Mesenchymal stem cell (in vitro differentiated cells and primary cell): ENCODE results near the gene COL23A1.

Experiments used
- DNase-seq: peaks from one replicate; pipeline ENCODE4 v3.0.0-alpha.2; 2013
- H2AFZ ChIP-seq: one replicate; pipeline ENCODE4 v1.6.1; 2013; ENCODE audit warnings: low read depth, mild to moderate bottlenecking, control low read depth, inconsistent platforms, low read length, moderate library complexity
- H2AK5ac ChIP-seq: 2 replicates; pipeline ENCODE4 v1.6.1; 2013; ENCODE audit warnings: low read length, moderate library complexity, mild to moderate bottlenecking, inconsistent platforms; ENCODE audit not compliant: severe bottlenecking
- H2BK120ac ChIP-seq: one replicate; pipeline ENCODE4 v1.6.1; 2013; ENCODE audit warnings: low read depth, mild to moderate bottlenecking, inconsistent platforms, low read length, moderate library complexity
- H2BK12ac ChIP-seq, 2 experiments: one replicate each; pipeline ENCODE4 v1.6.1; 2013; ENCODE audit warnings: inconsistent platforms in 2 of 2, low read length in 2 of 2, mild to moderate bottlenecking in 2 of 2, moderate library complexity in 2 of 2, control low read depth in 1 of 2
- H2BK15ac ChIP-seq: one replicate; pipeline ENCODE4 v1.6.1; 2013; ENCODE audit warnings: mild to moderate bottlenecking, low read depth, inconsistent platforms; ENCODE audit not compliant: poor library complexity, severe bottlenecking
- H2BK5ac ChIP-seq: 2 replicates; pipeline ENCODE4 v1.6.1; 2013; ENCODE audit warnings: low read depth, mild to moderate bottlenecking, low read length, control low read depth, inconsistent platforms; ENCODE audit not compliant: poor library complexity, severe bottlenecking
- H3K14ac ChIP-seq, 2 experiments: one replicate each; pipeline ENCODE4 v1.6.1; 2013; ENCODE audit warnings: inconsistent platforms in 2 of 2, low read length in 2 of 2, control low read depth in 1 of 2, mild to moderate bottlenecking in 1 of 2, moderate library complexity in 1 of 2
- H3K18ac ChIP-seq, 2 experiments: one replicate each; pipeline ENCODE4 v1.6.1; 2013; ENCODE audit warnings: inconsistent platforms in 2 of 2, low read length in 2 of 2, control low read depth in 1 of 2, low read depth in 1 of 2, mild to moderate bottlenecking in 1 of 2
- H3K23ac ChIP-seq, 2 experiments: one replicate each; pipeline ENCODE4 v1.6.1; 2013; ENCODE audit warnings: inconsistent platforms in 2 of 2, low read length in 2 of 2, mild to moderate bottlenecking in 2 of 2, moderate library complexity in 2 of 2, control low read depth in 1 of 2
- H3K27ac ChIP-seq: 2 replicates; pipeline ENCODE4 v1.5.1; 2013; ENCODE audit warnings: mild to moderate bottlenecking, moderate library complexity, low read length, control low read depth, inconsistent platforms; ENCODE audit not compliant: poor library complexity, severe bottlenecking
- H3K27me3 ChIP-seq, 2 experiments: 2 replicates each; pipeline versions ENCODE4 v1.6.1 to v1.7.0; 2013; ENCODE audit warnings: low read length in 2 of 2, mild to moderate bottlenecking in 2 of 2, moderate library complexity in 2 of 2, control low read depth in 1 of 2, inconsistent platforms in 1 of 2; ENCODE audit not compliant: control insufficient read depth in 1 of 2, insufficient read depth in 1 of 2
- H3K36me3 ChIP-seq, 2 experiments: 2 replicates each; pipeline versions ENCODE4 v1.6.1 to v1.7.0; 2013; ENCODE audit warnings: low read length in 2 of 2, control low read depth in 1 of 2, inconsistent platforms in 1 of 2, low read depth in 1 of 2, mild to moderate bottlenecking in 1 of 2; ENCODE audit not compliant: insufficient read depth in 2 of 2, control insufficient read depth in 1 of 2
- H3K4ac ChIP-seq, 2 experiments: one replicate each; pipeline ENCODE4 v1.6.1; 2013; ENCODE audit warnings: inconsistent platforms in 2 of 2, low read length in 2 of 2, mild to moderate bottlenecking in 2 of 2, moderate library complexity in 2 of 2, control low read depth in 1 of 2, low read depth in 1 of 2
- H3K4me1 ChIP-seq: 2 replicates; pipeline ENCODE4 v1.6.1; 2013; ENCODE audit warnings: low read depth, low read length, control low read depth; ENCODE audit not compliant: control insufficient read depth, insufficient read depth
- H3K4me2 ChIP-seq: 2 replicates; pipeline ENCODE4 v1.6.1; 2013; ENCODE audit warnings: low read length, mild to moderate bottlenecking, inconsistent platforms; ENCODE audit not compliant: poor library complexity, severe bottlenecking
- H3K4me3 ChIP-seq, 2 experiments: 2 replicates each; pipeline versions ENCODE4 v1.5.1 to v1.7.0; 2013; ENCODE audit warnings: low read length in 2 of 2, mild to moderate bottlenecking in 2 of 2, control low read depth in 1 of 2, low read depth in 1 of 2; ENCODE audit not compliant: insufficient read depth in 1 of 2
- H3K79me1 ChIP-seq: replicated peaks from 2 replicates; pipeline ENCODE4 v1.6.1; 2013; ENCODE audit warnings: mild to moderate bottlenecking, control low read depth, low read length, inconsistent platforms; ENCODE audit not compliant: poor library complexity, severe bottlenecking
- H3K9ac ChIP-seq: 2 replicates; pipeline ENCODE4 v1.7.0; 2013; ENCODE audit warnings: mild to moderate bottlenecking, low read length, moderate library complexity
- H3K9me3 ChIP-seq: 2 replicates; pipeline ENCODE4 v1.7.0; 2013; ENCODE audit warnings: mild to moderate bottlenecking, low read length; ENCODE audit not compliant: control insufficient read depth
- H4K8ac ChIP-seq: one replicate; pipeline ENCODE4 v1.6.1; 2013; ENCODE audit warnings: inconsistent platforms, mild to moderate bottlenecking, low read length, moderate library complexity
- H4K91ac ChIP-seq: one replicate; pipeline ENCODE4 v1.6.1; 2013; ENCODE audit warnings: mild to moderate bottlenecking, low read length, inconsistent platforms
- WGBS: methylation state at CpG from one replicate; pipeline ENCODE4 v1.1.7; 2013; ENCODE audit warnings: mixed read lengths; 5-methylcytosine and 5-hydroxymethylcytosine counted together

The COL23A1 gene

DNA sequence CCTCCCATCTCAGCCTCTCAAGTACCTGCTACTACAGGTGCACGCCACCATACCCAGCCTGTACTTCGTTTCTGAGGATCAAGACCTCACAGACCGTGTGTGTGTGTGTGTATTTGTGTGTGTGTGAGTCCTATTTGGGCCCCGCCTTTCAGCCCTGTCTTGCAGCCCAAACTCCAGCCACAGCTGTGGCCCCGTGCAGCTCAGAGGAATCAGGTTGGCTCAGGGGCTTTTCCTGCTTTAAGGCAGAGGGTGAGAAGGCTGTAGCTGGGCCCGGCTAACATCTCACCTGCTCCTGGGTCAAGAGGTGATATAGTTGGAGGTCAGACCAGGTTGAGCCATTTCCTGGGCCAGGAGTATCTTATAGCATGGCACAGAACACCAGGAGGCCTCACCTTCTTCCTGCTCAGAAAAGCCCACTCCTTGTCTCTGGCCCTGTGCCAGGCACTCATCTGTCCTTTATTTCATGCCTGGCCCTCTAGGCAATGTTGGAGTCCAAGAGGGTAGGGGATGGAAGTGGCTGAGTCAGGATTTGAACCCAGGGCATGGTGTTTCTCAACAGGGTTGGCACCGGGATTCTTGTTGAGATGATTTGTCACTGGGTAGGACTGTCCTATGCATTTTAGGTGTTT, 356.0 kb downstream of the COL23A1 start:
- Histone ChIP-seq H4K8ac (no peak overlapping the region), H3K79me1 (peaks cover 12% of the 10 kb centered on the region), H3K4me1 (peaks cover 25% of the 10 kb centered on the region), H2BK15ac (no peak overlapping the region), H3K9me3 (no peaks in the 10 kb centered on the region), H3K23ac (no peak overlapping the region), H3K18ac (no peak overlapping the region), H2BK5ac (no peak overlapping the region), H2AFZ (peak overlapping the region; percentile 30), H2BK12ac (no peak overlapping the region), H3K9ac (peak overlapping the region; percentile 40), H2AK5ac (no peak overlapping the region), H3K14ac (no peak overlapping the region), H3K4me3 (no peak overlapping the region), H2BK120ac (no peak overlapping the region), H3K4ac (no peak overlapping the region), H3K27ac (no peak overlapping the region), H4K91ac (no peak overlapping the region), H3K4me2 (no peak overlapping the region), H3K36me3 (peaks cover 13 to 15% of the 10 kb centered on the region in 2 experiments), H3K27me3 (no peaks in the 10 kb centered on the region)
- WGBS, result 100% methylated on average over 6 of the region's 7 CpGs
- no peak for DNase-seq

DNA sequence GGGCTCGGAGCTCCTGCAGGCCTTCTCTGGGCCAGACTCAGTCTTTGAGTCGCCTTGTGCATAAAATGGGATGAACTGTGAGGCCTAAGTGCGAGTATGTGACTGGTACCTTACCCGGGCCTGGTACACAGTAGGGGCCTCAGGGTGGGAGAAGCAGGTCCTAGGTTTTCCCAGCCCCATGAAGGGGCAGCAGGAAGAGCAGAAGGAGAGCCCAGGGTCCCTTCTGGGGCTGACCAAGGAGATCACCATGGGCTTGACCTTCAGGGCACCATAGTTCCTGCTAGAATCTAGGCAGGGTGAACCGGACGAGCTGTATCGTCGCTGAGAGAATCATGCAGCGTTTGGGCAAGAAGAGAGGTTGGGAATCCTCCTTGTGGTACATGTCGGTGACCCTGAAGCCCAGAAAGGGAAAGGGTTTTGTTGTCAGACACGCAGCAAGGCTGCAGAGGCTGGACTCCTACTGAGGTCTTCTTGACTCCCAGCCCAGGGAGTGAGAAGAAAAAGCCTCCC, 357.2 kb downstream of the COL23A1 start:
- Histone ChIP-seq H3K27ac (peak overlapping the region; percentile 75), H2BK5ac (no peak overlapping the region), H3K36me3 (peaks cover 25 to 27% of the 10 kb centered on the region in 2 experiments), H3K18ac (peak overlapping the region; percentile 93 to 94), H3K4me3 (peak overlapping the region; percentile 66 to 89), H3K23ac (no peak overlapping the region), H3K4me2 (peak overlapping the region; percentile 61), H3K27me3 (no peaks in the 10 kb centered on the region), H3K14ac (no peak overlapping the region), H4K91ac (peak overlapping the region; percentile 83), H2AK5ac (peak overlapping the region; percentile 5), H2BK12ac (no peak overlapping the region), H3K4me1 (peaks cover 22% of the 10 kb centered on the region), H3K9ac (peak overlapping the region; percentile 95), H2AFZ (peak overlapping the region; percentile 72), H4K8ac (peak overlapping the region; percentile 85), H2BK15ac (peak overlapping the region; percentile 62), H2BK120ac (peak overlapping the region; percentile 56), H3K79me1 (peaks cover 21% of the 10 kb centered on the region), H3K9me3 (no peaks in the 10 kb centered on the region), H3K4ac (peak overlapping the region; percentile 81 to 92)
- WGBS, result 70% methylated on average over 11 of the region's 11 CpGs
- DNase-seq, result no peak

DNA sequence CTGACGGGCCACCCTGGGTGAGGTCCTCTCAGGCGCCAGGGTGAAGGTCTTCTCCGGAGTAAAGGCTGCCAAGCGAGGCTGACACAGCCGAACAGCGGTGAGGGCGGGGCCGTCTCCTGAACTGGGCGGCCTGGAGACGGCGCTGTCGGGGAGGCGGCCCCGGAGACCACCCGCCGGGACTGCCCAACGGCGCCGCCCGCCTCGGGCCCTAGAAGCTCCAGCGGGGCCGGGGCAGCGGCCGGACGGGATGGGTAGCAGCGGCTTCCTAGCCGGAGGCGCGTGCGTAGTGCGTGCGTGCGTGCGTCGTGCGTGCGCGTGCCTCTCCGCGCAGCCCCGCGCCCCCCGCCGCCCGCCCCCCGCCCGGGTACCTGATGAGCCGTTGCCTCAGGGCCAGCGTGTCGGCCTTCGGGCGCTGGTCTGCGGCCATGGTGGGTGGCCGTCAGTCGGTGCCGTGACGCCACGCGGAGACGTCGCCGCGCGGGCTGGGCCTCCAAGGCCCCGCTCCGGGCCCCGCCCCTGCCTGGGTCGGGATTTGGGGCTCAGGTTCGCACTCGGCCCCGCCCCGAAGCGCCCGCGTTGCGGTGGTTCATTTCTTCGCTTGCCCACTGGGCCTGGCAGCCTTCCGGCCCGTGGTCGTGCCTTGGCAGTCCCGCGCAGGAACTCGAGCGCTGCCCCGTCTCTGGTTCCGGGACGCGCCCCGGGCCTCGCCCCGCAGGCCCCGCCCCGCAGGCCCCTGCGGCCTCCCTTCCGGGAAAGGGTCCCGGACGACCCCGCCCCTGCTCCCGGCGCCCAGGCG, 357.9 kb downstream of the COL23A1 start, which contains the start of gene PHYKPL:
PHYKPL (minus strand) TSS at position 679 of the 796 bp plus-strand sequence; CDS start at position 427, 252 bp downstream.
- Histone ChIP-seq H3K9me3 (peaks cover 4% of the 10 kb centered on the region), H3K18ac (peak within 1 kb of the TSS; percentile 93 to 94), H3K79me1 (peaks cover 27% of the 10 kb centered on the region), H4K91ac (peak within 1 kb of the TSS; percentile 83), H2AFZ (peak within 1 kb of the TSS; percentile 72), H3K23ac (peak within 1 kb of the TSS in 1 of 2 experiments; percentile 34), H3K27me3 (no peaks in the 10 kb centered on the region), H4K8ac (peak within 1 kb of the TSS; percentile 86), H3K4me2 (peak within 1 kb of the TSS; percentile 84), H3K4me3 (peak within 1 kb of the TSS; percentile 66 to 89), H3K9ac (peak within 1 kb of the TSS; percentile 95), H2BK120ac (peak within 1 kb of the TSS; percentile 56), H2AK5ac (peak within 1 kb of the TSS; percentile 5), H3K4ac (peak within 1 kb of the TSS; percentile 81 to 92), H3K27ac (peak within 1 kb of the TSS; percentile 75), H3K36me3 (peaks cover 31 to 34% of the 10 kb centered on the region in 2 experiments), H3K4me1 (peaks cover 22% of the 10 kb centered on the region), H2BK5ac (no peak within 1 kb of the TSS), H3K14ac (peak within 1 kb of the TSS in 1 of 2 experiments; percentile 94), H2BK12ac (peak within 1 kb of the TSS in 1 of 2 experiments; percentile 37), H2BK15ac (peak within 1 kb of the TSS; percentile 62)
- peak; percentile 72 for DNase-seq
- WGBS, result under 1% methylated on average over 94 of the region's 102 CpGs
